Neuronal stem cell (in vitro differentiated cells): ENCODE measurements around the gene CREB1.

Experiments
- DNase-seq: peaks from one replicate; pipeline ENCODE4 v3.0.0-alpha.2; 2013; ENCODE audit warnings: low spot score
- H2AFZ ChIP-seq: one replicate; pipeline ENCODE4 v1.6.1; 2013; ENCODE audit warnings: mild to moderate bottlenecking, low read length, inconsistent platforms
- H2AK5ac ChIP-seq: 2 replicates; pipeline ENCODE4 v1.6.1; 2013; ENCODE audit warnings: low read depth, mild to moderate bottlenecking, inconsistent platforms, low read length, moderate library complexity, mixed read lengths
- H2BK120ac ChIP-seq: 2 replicates; pipeline ENCODE4 v1.6.1; 2013; ENCODE audit warnings: low read depth, mild to moderate bottlenecking, inconsistent platforms, low read length, moderate library complexity, mixed read lengths
- H2BK12ac ChIP-seq: one replicate; pipeline ENCODE4 v1.6.1; 2013; ENCODE audit warnings: low read length, inconsistent platforms
- H2BK15ac ChIP-seq: 2 replicates; pipeline ENCODE4 v1.6.1; 2013; ENCODE audit warnings: mild to moderate bottlenecking, low read length, inconsistent platforms, mixed read lengths
- H2BK5ac ChIP-seq: one replicate; pipeline ENCODE4 v1.6.1; 2013; ENCODE audit warnings: inconsistent platforms, mild to moderate bottlenecking, low read length, moderate library complexity
- H3K14ac ChIP-seq: one replicate; pipeline ENCODE4 v1.6.1; 2013; ENCODE audit warnings: low read length, inconsistent platforms
- H3K18ac ChIP-seq: 2 replicates; pipeline ENCODE4 v1.6.1; 2013; ENCODE audit warnings: low read length, inconsistent platforms
- H3K23ac ChIP-seq: 2 replicates; pipeline ENCODE4 v1.6.1; 2013; ENCODE audit warnings: low read depth, mild to moderate bottlenecking, mixed read lengths, low read length, inconsistent platforms; ENCODE audit not compliant: poor library complexity
- H3K27ac ChIP-seq: replicated peaks from 3 replicates; pipeline ENCODE4 v1.5.1; 2013; ENCODE audit warnings: low read length, inconsistent platforms
- H3K27me3 ChIP-seq, 3 experiments: 2 replicates each; pipeline ENCODE4 v1.6.1; 2013; ENCODE audit warnings: low read length in 3 of 3, mild to moderate bottlenecking in 2 of 3, inconsistent platforms in 1 of 3, low read depth in 1 of 3, mixed read lengths in 1 of 3, moderate library complexity in 1 of 3; ENCODE audit not compliant: control insufficient read depth in 3 of 3, insufficient read depth in 3 of 3
- H3K36me3 ChIP-seq, 2 donors: replicated peaks in 1 of 2; 2 replicates each; pipeline ENCODE4 v1.6.1; 2013; ENCODE audit warnings: low read length in 2 of 2; ENCODE audit not compliant: control insufficient read depth in 2 of 2, insufficient read depth in 2 of 2
- H3K4ac ChIP-seq: 2 replicates; pipeline ENCODE4 v1.6.1; 2013; ENCODE audit warnings: inconsistent platforms, mild to moderate bottlenecking, low read length, moderate library complexity
- H3K4me1 ChIP-seq, 2 donors: 1 replicate in 1 of 2; 2 replicates in 1 of 2; pipeline ENCODE4 v1.6.1; 2013; ENCODE audit warnings: low read length in 2 of 2, low read depth in 1 of 2; ENCODE audit not compliant: control insufficient read depth in 2 of 2, insufficient read depth in 1 of 2
- H3K4me2 ChIP-seq: one replicate; pipeline ENCODE4 v1.6.1; 2013; ENCODE audit warnings: mild to moderate bottlenecking, low read length, inconsistent platforms; ENCODE audit not compliant: insufficient read depth, poor library complexity, severe bottlenecking
- H3K4me3 ChIP-seq, 2 donors: 2 replicates each; pipeline ENCODE4 v1.5.1; 2013; ENCODE audit warnings: low read length in 2 of 2, mild to moderate bottlenecking in 2 of 2, inconsistent platforms in 1 of 2, moderate library complexity in 1 of 2
- H3K79me1 ChIP-seq: one replicate; pipeline ENCODE4 v1.6.1; 2013; ENCODE audit warnings: low read depth, mild to moderate bottlenecking, inconsistent platforms, low read length, moderate library complexity
- H3K9ac ChIP-seq: one replicate; pipeline ENCODE4 v1.6.1; 2013; ENCODE audit warnings: mild to moderate bottlenecking, low read depth, low read length, inconsistent platforms; ENCODE audit not compliant: poor library complexity
- H3K9me3 ChIP-seq, 2 donors: replicated peaks in 1 of 2; 2 replicates each; pipeline versions ENCODE3 to v1.6.1; 2013; ENCODE audit warnings: low read length in 2 of 2, mild to moderate bottlenecking in 2 of 2, inconsistent platforms in 1 of 2, low read depth in 1 of 2, mixed read lengths in 1 of 2, moderate library complexity in 1 of 2; ENCODE audit not compliant: control insufficient read depth in 2 of 2, insufficient read depth in 1 of 2
- H4K8ac ChIP-seq: one replicate; pipeline ENCODE4 v1.6.1; 2013; ENCODE audit warnings: low read depth, mild to moderate bottlenecking, inconsistent platforms, low read length, moderate library complexity
- H4K91ac ChIP-seq: one replicate; pipeline ENCODE4 v1.6.1; 2013; ENCODE audit warnings: low read length, low read depth, mild to moderate bottlenecking, inconsistent platforms; ENCODE audit not compliant: poor library complexity
- WGBS, 2 donors: extraction: QIAGEN DNeasy Blood & Tissue Kit; methylation state at CpG; one replicate each; pipeline ENCODE4 v1.1.7; 2013; ENCODE audit warnings: missing lambda C conversion rate in 2 of 2, mixed read lengths in 1 of 2; ENCODE audit not compliant: insufficient read length in 2 of 2, insufficient replicate concordance in 1 of 2; ENCODE audit errors: extremely low coverage in 2 of 2; 5-methylcytosine and 5-hydroxymethylcytosine counted together

CREB1 gene

DNA sequence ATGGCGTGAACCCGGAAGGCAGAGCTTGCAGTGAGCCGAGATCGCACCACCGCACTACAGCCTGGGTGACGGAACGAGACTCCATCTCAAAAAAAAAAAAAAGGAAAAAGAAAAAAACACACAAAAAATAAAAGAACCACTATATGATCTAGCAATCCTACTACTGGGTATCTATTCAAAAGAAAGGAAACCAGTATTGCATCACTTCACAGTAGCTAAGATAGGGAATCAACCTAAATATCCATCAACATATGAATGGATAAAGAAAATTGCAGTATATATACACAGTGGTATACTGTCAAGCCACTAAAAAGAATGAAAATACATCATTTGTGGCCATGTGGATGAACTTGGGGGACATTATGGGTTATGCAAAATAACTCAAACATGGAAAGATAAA, 57.5 kb downstream of the CREB1 start:
- H3K4ac ChIP-seq, result no peak overlapping the region
- H3K23ac ChIP-seq, result no peak overlapping the region
- no peak overlapping the region for H2BK5ac ChIP-seq
- H2BK120ac ChIP-seq, result no peak overlapping the region
- H3K14ac ChIP-seq, result no peak overlapping the region
- no peak overlapping the region for H2BK12ac ChIP-seq
- H3K36me3 ChIP-seq, result peaks cover 13 to 100% of the 10 kb centered on the region in 2 donors
- no peaks in the 10 kb centered on the region for H3K4me1 ChIP-seq
- H2AK5ac ChIP-seq, result no peak overlapping the region
- H4K91ac ChIP-seq, result no peak overlapping the region
- no CpG with 5 or more reads among the region's 7 CpGs for WGBS, 2 donors
- peaks cover 2 to 31% of the 10 kb centered on the region in 2 donors for H3K9me3 ChIP-seq
- DNase-seq, result no peak
- H3K27me3 ChIP-seq, result no peaks in the 10 kb centered on the region
- no peak overlapping the region for H3K27ac ChIP-seq
- peaks cover 1% of the 10 kb centered on the region for H3K79me1 ChIP-seq
- no peak overlapping the region for H3K9ac ChIP-seq
- no peak overlapping the region for H3K4me2 ChIP-seq
- H3K4me3 ChIP-seq, result no peak overlapping the region
- H2AFZ ChIP-seq, result no peak overlapping the region
- no peak overlapping the region for H4K8ac ChIP-seq
- H2BK15ac ChIP-seq, result no peak overlapping the region
- H3K18ac ChIP-seq, result no peak overlapping the region

GRCh38 chr2:207589143-207589542, 59.4 kb downstream of the CREB1 start:
- no peaks in the 10 kb centered on the region for H3K4me1 ChIP-seq
- no peak overlapping the region for H4K8ac ChIP-seq
- H3K79me1 ChIP-seq, result peaks cover 1% of the 10 kb centered on the region
- no peak overlapping the region for H4K91ac ChIP-seq
- H3K4me2 ChIP-seq, result no peak overlapping the region
- H2BK12ac ChIP-seq, result no peak overlapping the region
- H3K27me3 ChIP-seq, result no peaks in the 10 kb centered on the region
- no peak overlapping the region for H3K27ac ChIP-seq
- H3K23ac ChIP-seq, result no peak overlapping the region
- H3K36me3 ChIP-seq, result peaks cover 13 to 100% of the 10 kb centered on the region in 2 donors
- no peak overlapping the region for H3K9ac ChIP-seq
- no peak overlapping the region for H3K4ac ChIP-seq
- no peak overlapping the region for H3K18ac ChIP-seq
- peaks cover 2 to 41% of the 10 kb centered on the region in 2 donors for H3K9me3 ChIP-seq
- no peak overlapping the region for H2AK5ac ChIP-seq
- H2BK15ac ChIP-seq, result no peak overlapping the region
- no peak overlapping the region for H3K14ac ChIP-seq
- no peak overlapping the region for H2AFZ ChIP-seq
- no peak overlapping the region for H3K4me3 ChIP-seq
- no peak overlapping the region for H2BK5ac ChIP-seq
- no peak overlapping the region for H2BK120ac ChIP-seq
- DNase-seq, result no peak

GRCh38 chr2:207593277-207593676, 63.5 kb downstream of the CREB1 start:
- Histone ChIP-seq H2BK12ac (no peak overlapping the region), H2BK120ac (no peak overlapping the region), H3K18ac (no peak overlapping the region), H2AFZ (no peak overlapping the region), H3K79me1 (peaks cover 1% of the 10 kb centered on the region), H3K4me2 (no peak overlapping the region), H2BK5ac (no peak overlapping the region), H3K9me3 (peaks cover 0 to 41% of the 10 kb centered on the region in 2 donors), H3K36me3 (peaks cover 12 to 97% of the 10 kb centered on the region in 2 donors), H4K8ac (no peak overlapping the region), H3K27me3 (no peaks in the 10 kb centered on the region), H2AK5ac (no peak overlapping the region), H3K14ac (no peak overlapping the region), H3K9ac (no peak overlapping the region), H3K23ac (no peak overlapping the region), H3K4ac (no peak overlapping the region), H4K91ac (no peak overlapping the region), H3K4me1 (no peaks in the 10 kb centered on the region), H3K4me3 (no peak overlapping the region), H3K27ac (no peak overlapping the region), H2BK15ac (no peak overlapping the region)
- DNase-seq, result no peak

DNA sequence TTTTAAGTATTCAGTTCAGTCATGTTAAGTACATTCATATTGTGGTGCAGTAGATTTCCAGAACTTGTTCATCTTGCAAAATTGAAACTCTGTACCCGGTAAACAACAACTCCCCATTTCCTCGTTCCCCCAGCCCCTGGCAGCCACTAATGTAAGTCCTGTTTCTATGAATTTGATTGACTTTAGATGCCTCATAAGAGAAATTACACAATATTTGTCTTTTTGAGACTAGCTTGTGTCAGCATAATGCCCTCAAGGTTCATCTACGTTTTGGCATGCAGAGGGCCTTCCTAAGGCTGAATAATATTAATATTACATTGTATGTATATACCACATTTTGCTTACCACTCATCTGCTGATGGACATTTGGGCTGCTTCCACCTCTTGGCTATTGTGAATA, 64.5 kb downstream of the CREB1 start:
- Histone ChIP-seq H2BK5ac (no peak overlapping the region), H3K9me3 (peaks cover 0 to 35% of the 10 kb centered on the region in 2 donors), H3K4ac (no peak overlapping the region), H3K27ac (no peak overlapping the region), H3K18ac (no peak overlapping the region), H2BK15ac (no peak overlapping the region), H2AK5ac (no peak overlapping the region), H3K79me1 (peaks cover 1% of the 10 kb centered on the region), H3K36me3 (peaks cover 8 to 96% of the 10 kb centered on the region in 2 donors), H3K23ac (no peak overlapping the region), H2BK12ac (no peak overlapping the region), H3K27me3 (no peaks in the 10 kb centered on the region), H3K4me3 (no peak overlapping the region), H3K14ac (no peak overlapping the region), H4K91ac (no peak overlapping the region), H3K4me1 (no peaks in the 10 kb centered on the region), H3K9ac (no peak overlapping the region), H2AFZ (no peak overlapping the region), H2BK120ac (no peak overlapping the region), H4K8ac (no peak overlapping the region), H3K4me2 (no peak overlapping the region)
- no peak for DNase-seq
- no CpG with 5 or more reads among the region's 3 CpGs for WGBS, 2 donors
